HAP-1 (cell line): ENCODE results near the gene CDKN1B.

Experiments used
- DNase-seq, 2 experiments: peaks; one replicate each; pipeline ENCODE4 v3.0.0-alpha.2; 2016 to 2020; ENCODE audit warnings: low spot score in 2 of 2
- H3K27me3 ChIP-seq: fragments of 250-450 bp; sonication (Bioruptor Pico); 2 replicates; pipeline ENCODE4 v1.5.1; 2020; ENCODE audit warnings: low read depth, mild to moderate bottlenecking, moderate library complexity
- H3K36me3 ChIP-seq: fragments of 250-450 bp; sonication (Bioruptor Pico); replicated peaks from 2 replicates; pipeline ENCODE4 v1.5.1; 2020; ENCODE audit warnings: mild to moderate bottlenecking
- H3K4me1 ChIP-seq: fragments of 250-450 bp; sonication (Bioruptor Pico); 2 replicates; pipeline ENCODE4 v1.5.1; 2020; ENCODE audit warnings: mild to moderate bottlenecking
- H3K4me3 ChIP-seq: fragments of 250-450 bp; sonication (Bioruptor Pico); 2 replicates; pipeline ENCODE4 v1.5.1; 2020; ENCODE audit warnings: mild to moderate bottlenecking, moderate library complexity
- H3K9me3 ChIP-seq: fragments of 250-450 bp; sonication (Bioruptor Pico); 2 replicates; pipeline ENCODE4 v1.5.1; 2020; ENCODE audit warnings: mild to moderate bottlenecking, moderate library complexity
- in situ Hi-C: fragments of 300-500 bp; cut with MboI; formaldehyde crosslinking; loops from 3 replicates; pipeline ENCODE4 v1.14.3; 2020; ENCODE audit warnings: low sequenced_read_pairs, inconsistent platforms, mixed read lengths

Gene CDKN1B

GRCh38 chr12:12722435-12723148, 5.4 kb downstream of the CDKN1B start:
- peaks cover 20% of the 10 kb centered on the region for H3K4me1 ChIP-seq
- peak in 1 of 2 experiments; percentile 78 for DNase-seq
- no peaks in the 10 kb centered on the region for H3K27me3 ChIP-seq
- H3K36me3 ChIP-seq, result peaks cover 44% of the 10 kb centered on the region
- no peaks in the 10 kb centered on the region for H3K9me3 ChIP-seq
- in situ Hi-C loops, result loop anchor here (25.0 kb wide), 1 partner anchor 1135 kb away; no protein-coding TSS in a partner anchor
- H3K4me3 ChIP-seq, result peak overlapping the region; percentile 72

DNA sequence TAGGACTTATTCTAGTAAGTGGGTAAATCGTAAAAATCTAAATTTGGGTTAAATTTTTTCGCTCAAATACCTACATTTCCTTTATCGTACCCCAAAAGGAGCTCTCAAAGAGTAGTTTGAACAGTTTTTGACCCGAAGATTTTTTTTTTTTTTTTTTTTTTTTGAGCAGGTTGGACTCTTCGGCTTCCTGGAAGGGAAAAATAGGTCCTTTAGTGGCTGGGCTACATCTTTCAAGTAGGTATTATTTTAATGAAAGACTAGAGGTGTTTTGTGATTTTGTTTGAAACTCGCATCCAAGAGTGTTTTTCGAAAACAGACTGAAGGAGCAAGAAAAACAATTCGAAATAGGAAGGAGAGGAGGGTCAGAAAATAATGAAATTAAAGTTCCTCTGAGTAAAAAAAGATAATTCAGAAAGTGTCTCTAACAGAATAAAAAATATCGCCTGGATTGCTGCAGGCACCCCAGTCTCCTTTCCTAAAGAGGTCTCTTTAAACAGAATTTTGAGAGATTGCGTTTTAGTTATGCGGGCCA, 6.0 kb downstream of the CDKN1B start:
- in situ Hi-C loops, result loop anchor here (25.0 kb wide), 1 partner anchor 1136 kb away; no protein-coding TSS in a partner anchor
- H3K4me3 ChIP-seq, result peak overlapping the region; percentile 72
- H3K36me3 ChIP-seq, result peaks cover 43% of the 10 kb centered on the region
- peaks cover 20% of the 10 kb centered on the region for H3K4me1 ChIP-seq
- no peaks in the 10 kb centered on the region for H3K9me3 ChIP-seq
- peak in 1 of 2 experiments; percentile 27 for DNase-seq
- no peaks in the 10 kb centered on the region for H3K27me3 ChIP-seq

- in situ Hi-C loops, result loop anchor here (25.0 kb wide), 1 partner anchor 1137 kb away; no protein-coding TSS in a partner anchor
Measured at GRCh38 chr12:12723681-12724420, 6.7 kb downstream of the CDKN1B start.

DNA sequence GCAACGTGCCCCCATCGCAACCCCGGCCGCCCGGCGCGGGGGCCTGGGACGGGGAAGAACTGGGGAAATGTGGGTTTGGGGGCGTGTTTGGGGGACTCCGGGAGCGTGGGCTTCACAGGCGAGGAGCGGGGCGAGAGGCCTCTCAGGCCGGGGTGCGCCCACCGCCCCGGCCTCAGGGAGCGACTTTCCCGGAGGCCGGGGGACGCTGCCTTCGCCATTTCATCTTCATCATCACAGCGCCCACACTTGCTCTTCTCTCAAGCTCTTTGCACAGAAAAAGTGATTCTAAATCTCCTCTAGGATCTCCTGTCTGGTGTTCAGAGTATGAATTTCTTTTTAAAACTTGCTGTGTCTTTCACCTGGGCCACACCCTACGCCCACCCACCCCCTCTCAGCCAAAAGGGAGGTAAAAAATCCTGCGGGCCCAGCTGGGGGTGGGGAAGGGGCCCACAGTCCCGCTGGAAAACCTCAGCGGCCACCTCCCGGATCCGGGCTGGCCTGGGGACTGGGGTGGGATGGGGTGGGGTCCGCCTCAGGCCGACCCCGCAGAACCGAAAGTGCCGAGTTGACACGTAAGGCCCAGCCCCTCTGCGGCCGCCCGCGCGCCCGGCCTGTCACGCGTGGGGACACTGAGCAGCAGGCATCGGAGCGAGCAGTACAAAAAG, 7.4 kb downstream of the CDKN1B start:
- Histone ChIP-seq H3K4me1 (peaks cover 24% of the 10 kb centered on the region), H3K9me3 (no peaks in the 10 kb centered on the region), H3K4me3 (peak overlapping the region; percentile 72), H3K27me3 (no peaks in the 10 kb centered on the region), H3K36me3 (peaks cover 32% of the 10 kb centered on the region)
- in situ Hi-C loops, result loop anchor here (25.0 kb wide), 1 partner anchor 1137 kb away; no protein-coding TSS in a partner anchor
- DNase-seq, result peak; percentile 21 to 22

More at GRCh38 chr12:12723681-12724420, 6.7 kb downstream of the CDKN1B start:
- peak; percentile 9 to 54 for DNase-seq
- no peaks in the 10 kb centered on the region for H3K9me3 ChIP-seq
- peaks cover 23% of the 10 kb centered on the region for H3K4me1 ChIP-seq
- peak overlapping the region; percentile 72 for H3K4me3 ChIP-seq
- no peaks in the 10 kb centered on the region for H3K27me3 ChIP-seq
- H3K36me3 ChIP-seq, result peaks cover 39% of the 10 kb centered on the region

- Histone ChIP-seq H3K4me1 (peaks cover 23% of the 10 kb centered on the region), H3K4me3 (peak overlapping the region; percentile 72), H3K27me3 (no peaks in the 10 kb centered on the region), H3K36me3 (peaks cover 24% of the 10 kb centered on the region), H3K9me3 (no peaks in the 10 kb centered on the region)
- DNase-seq, result peak; percentile 96 to 97
- in situ Hi-C loops, result no loop called here
Measured at GRCh38 chr12:12725086-12725955, 8.2 kb downstream of the CDKN1B start.

- H3K27me3 ChIP-seq, result no peaks in the 10 kb centered on the region
- in situ Hi-C loops, result no loop called here
Measured at GRCh38 chr12:12725956-12726554, 8.9 kb downstream of the CDKN1B start.

GRCh38 chr12:12726555-12727093, 9.5 kb downstream of the CDKN1B start:
- H3K4me1 ChIP-seq, result peaks cover 14% of the 10 kb centered on the region
- H3K4me3 ChIP-seq, result peak overlapping the region; percentile 72
- H3K27me3 ChIP-seq, result no peaks in the 10 kb centered on the region
- H3K36me3 ChIP-seq, result peaks cover 13% of the 10 kb centered on the region
- peak in 1 of 2 experiments; percentile 44 for DNase-seq
- in situ Hi-C loops, result no loop called here
- no peaks in the 10 kb centered on the region for H3K9me3 ChIP-seq

More at GRCh38 chr12:12725956-12726554, 8.9 kb downstream of the CDKN1B start:
- peak overlapping the region; percentile 72 for H3K4me3 ChIP-seq
- peaks cover 16% of the 10 kb centered on the region for H3K4me1 ChIP-seq
- no peak for DNase-seq
- peaks cover 17% of the 10 kb centered on the region for H3K36me3 ChIP-seq
- no peaks in the 10 kb centered on the region for H3K9me3 ChIP-seq

DNA sequence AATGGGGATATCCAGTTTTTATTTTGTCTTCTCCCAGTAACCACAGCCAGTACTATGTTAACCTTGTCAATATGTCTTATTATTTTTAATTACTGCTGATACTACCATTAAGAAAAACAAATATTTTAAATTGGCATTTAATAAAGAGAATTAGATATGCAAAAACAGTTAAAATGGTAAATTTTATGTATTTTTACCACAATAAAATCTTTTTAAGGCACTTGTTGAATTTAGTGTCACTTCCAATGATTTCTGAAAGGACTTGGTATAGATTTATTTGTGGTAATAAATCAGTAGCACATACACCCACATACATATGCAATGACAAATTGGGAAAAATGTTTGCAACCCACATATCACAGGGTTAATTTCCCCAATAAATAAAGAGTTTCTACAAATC, 14.0 kb downstream of the CDKN1B start:
- in situ Hi-C loops, result no loop called here
- no peak overlapping the region for H3K4me3 ChIP-seq
- no peaks in the 10 kb centered on the region for H3K9me3 ChIP-seq
- H3K4me1 ChIP-seq, result peaks cover 11% of the 10 kb centered on the region
- H3K36me3 ChIP-seq, result peaks cover 3% of the 10 kb centered on the region; the same call in 1 of the 2 replicates
- H3K27me3 ChIP-seq, result no peaks in the 10 kb centered on the region
- no peak for DNase-seq

GRCh38 chr12:12731785-12732184, 14.6 kb downstream of the CDKN1B start:
- Histone ChIP-seq H3K9me3 (no peaks in the 10 kb centered on the region), H3K4me1 (peaks cover 11% of the 10 kb centered on the region), H3K36me3 (peaks cover 3% of the 10 kb centered on the region; the same call in 1 of the 2 replicates), H3K4me3 (no peak overlapping the region), H3K27me3 (no peaks in the 10 kb centered on the region)
- in situ Hi-C loops, result no loop called here
- DNase-seq, result no peak

GRCh38 chr12:12733118-12733517, 15.9 kb downstream of the CDKN1B start:
- in situ Hi-C loops, result no loop called here
- Histone ChIP-seq H3K4me3 (no peak overlapping the region), H3K9me3 (no peaks in the 10 kb centered on the region), H3K36me3 (no peaks in the 10 kb centered on the region; the same call in 1 of the 2 replicates), H3K27me3 (no peaks in the 10 kb centered on the region), H3K4me1 (peaks cover 11% of the 10 kb centered on the region)
- DNase-seq, result no peak

DNA sequence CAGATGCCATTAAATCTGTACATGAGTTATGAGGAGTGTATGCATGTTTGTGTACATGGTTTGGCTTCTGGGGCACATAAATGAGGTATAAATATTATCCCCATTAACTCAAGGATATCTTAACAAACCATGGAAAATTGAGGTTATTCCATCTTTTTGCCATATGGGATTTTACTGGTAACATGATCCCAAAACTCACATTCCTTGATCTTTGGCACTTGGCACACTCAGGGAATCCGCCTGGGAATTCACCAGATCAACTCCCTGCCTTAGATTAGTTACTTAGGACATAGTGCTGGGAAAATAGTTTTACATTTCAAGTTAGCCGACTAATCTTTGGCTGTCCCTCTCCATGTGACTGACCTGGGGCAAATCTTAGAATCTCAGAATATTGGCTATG, 16.9 kb downstream of the CDKN1B start:
- Histone ChIP-seq H3K4me1 (peaks cover 7% of the 10 kb centered on the region), H3K36me3 (no peaks in the 10 kb centered on the region), H3K9me3 (no peaks in the 10 kb centered on the region), H3K27me3 (no peaks in the 10 kb centered on the region), H3K4me3 (no peak overlapping the region)
- in situ Hi-C loops, result no loop called here
- DNase-seq, result no peak

- no peaks in the 10 kb centered on the region for H3K9me3 ChIP-seq
- DNase-seq, result peak in 1 of 2 experiments; percentile 27
- in situ Hi-C loops, result no loop called here
- H3K27me3 ChIP-seq, result no peaks in the 10 kb centered on the region
- no peak overlapping the region for H3K4me3 ChIP-seq
- H3K36me3 ChIP-seq, result no peaks in the 10 kb centered on the region
- peaks cover 7% of the 10 kb centered on the region for H3K4me1 ChIP-seq
Measured at GRCh38 chr12:12734561-12735071, 17.4 kb downstream of the CDKN1B start.
